ENCODE data around the gene TMBIM4.

DNA sequence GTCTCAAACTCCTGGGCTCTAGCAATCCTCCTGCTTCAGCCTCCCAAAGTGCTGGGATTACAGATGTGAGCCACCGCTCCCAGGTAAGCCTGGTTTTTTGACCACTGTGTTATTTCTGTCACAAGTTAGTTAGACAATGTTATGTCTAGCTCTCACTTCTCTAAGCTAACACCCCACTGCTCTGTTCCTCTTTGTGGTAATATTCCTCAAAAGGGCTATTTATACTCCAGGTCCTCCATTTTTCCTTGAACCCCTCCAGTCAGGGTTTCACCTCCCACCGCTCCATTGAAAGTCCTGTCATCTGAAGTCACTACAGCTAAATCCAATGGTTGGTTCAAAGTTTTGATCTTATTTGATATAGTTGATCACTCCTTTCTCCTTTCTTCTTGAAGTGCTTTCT, 24.3 kb upstream of the TMBIM4 start:
- TF ChIP-seq EZH2phosphoT487 (IDR thresholded peaks at IDR 0.05; ENCODE audit: borderline replicate concordance, low read length) = no peak
- no peak for TF ChIP-seq CTCF (IDR thresholded peaks at IDR 0.05; ENCODE audit: low read depth, low read length, poor library complexity, severe bottlenecking)

All from DOHH2 (cell line).